Right forelimb (tissue), 1 donor: ENCODE data around the gene MMP11.
"Not testable (repeated sequence)": the region's sequence is repeated elsewhere in the genome, so short reads cannot be mapped to it uniquely, and the experiment has no call there.

Experiments
- DNase-seq: peaks from one replicate; pipeline ENCODE4 v3.0.0-alpha.2; 2018

MMP11 gene

GRCh38 chr22:23772649-23773473 lies at the start of gene MMP11:
MMP11 (plus strand) TSS chr22:23772849; CDS start chr22:23772871, 22 bp downstream.
- DNase-seq: peak; percentile 80

GRCh38 chr22:23728108-23728507 lies 44.5 kb upstream of the MMP11 start:
- not testable (repeated sequence) for DNase-seq

- DNase-seq: no peak
Measured at GRCh38 chr22:23737696-23738095, 35.0 kb upstream of the MMP11 start.

GRCh38 chr22:23742505-23743264 lies 30.0 kb upstream of the MMP11 start:
- DNase-seq: no peak

GRCh38 chr22:23743303-23743705 lies 29.3 kb upstream of the MMP11 start:
- peak; percentile 81 for DNase-seq

GRCh38 chr22:23744001-23744400 lies 28.6 kb upstream of the MMP11 start:
- DNase-seq: no peak

- DNase-seq: no peak
Measured at GRCh38 chr22:23744485-23744884, 28.2 kb upstream of the MMP11 start.

GRCh38 chr22:23745791-23746190 lies 26.9 kb upstream of the MMP11 start:
- no peak for DNase-seq

- DNase-seq: peak; percentile 68
Measured at GRCh38 chr22:23749841-23750301, 22.8 kb upstream of the MMP11 start.

GRCh38 chr22:23750367-23750713 lies 22.3 kb upstream of the MMP11 start:
- peak; percentile 64 for DNase-seq

GRCh38 chr22:23750714-23751440 lies 21.8 kb upstream of the MMP11 start, which contains the start of gene ZNF70:
ZNF70 (minus strand) TSS chr22:23751112; CDS start chr22:23745140, 5,972 bp downstream.
- peak; percentile 92 for DNase-seq

- no peak for DNase-seq
Measured at GRCh38 chr22:23751441-23751996, 21.1 kb upstream of the MMP11 start.

GRCh38 chr22:23752090-23752691 lies 20.5 kb upstream of the MMP11 start:
- DNase-seq: no peak

- no peak for DNase-seq
Measured at GRCh38 chr22:23752750-23753149, 19.9 kb upstream of the MMP11 start.

GRCh38 chr22:23753385-23753784 lies 19.3 kb upstream of the MMP11 start:
- DNase-seq: no peak

GRCh38 chr22:23754220-23754919 lies 18.3 kb upstream of the MMP11 start, which contains the start of gene VPREB3:
VPREB3 (minus strand) TSS chr22:23754425; CDS start chr22:23754363, 62 bp downstream.
- no peak for DNase-seq

GRCh38 chr22:23754980-23755636 lies 17.5 kb upstream of the MMP11 start:
- DNase-seq: no peak

- DNase-seq: no peak
Measured at GRCh38 chr22:23755711-23756110, 16.9 kb upstream of the MMP11 start.

- DNase-seq: no peak
Measured at GRCh38 chr22:23756891-23757290, 15.8 kb upstream of the MMP11 start.

GRCh38 chr22:23759566-23759965 lies 13.1 kb upstream of the MMP11 start:
- DNase-seq: no peak

- DNase-seq: no peak
Measured at GRCh38 chr22:23760056-23760455, 12.6 kb upstream of the MMP11 start.
